ENCODE results near the gene TOR1AIP2.

The TOR1AIP2 gene

GRCh38 chr1:179803104-179803503 lies 74.5 kb downstream of the TOR1AIP2 start:
- Histone ChIP-seq H3K9me3 (ENCODE audit: control insufficient read depth, low read length) (no peaks in the 10 kb centered on the region), H3K27ac (no peak overlapping the region), H3K4me1 (no peaks in the 10 kb centered on the region), H3K4me3 (ENCODE audit: low read depth, low read length) (no peak overlapping the region), H3K79me2 (no peaks in the 10 kb centered on the region), H3K27me3 (ENCODE audit: control insufficient read depth, insufficient read depth, low read length) (no peaks in the 10 kb centered on the region), H3K36me3 (ENCODE audit: control insufficient read depth, insufficient read depth, low read length) (no peaks in the 10 kb centered on the region), H2AFZ (no peak overlapping the region), H3K4me2 (ENCODE audit: low read length) (no peak overlapping the region), H3K9ac (no peak overlapping the region)
- no peak for TF ChIP-seq CTCF (IDR thresholded peaks at IDR 0.05)

GRCh38 chr1:179800481-179800880 lies 77.1 kb downstream of the TOR1AIP2 start:
- no peak overlapping the region for H2AFZ ChIP-seq
- no peak overlapping the region for H3K27ac ChIP-seq
- no peak for TF ChIP-seq CTCF (IDR thresholded peaks at IDR 0.05)
- H3K4me2 ChIP-seq (ENCODE audit: low read length), result no peak overlapping the region
- no peaks in the 10 kb centered on the region for H3K79me2 ChIP-seq
- H3K9ac ChIP-seq, result no peak overlapping the region
- no peaks in the 10 kb centered on the region for H3K36me3 ChIP-seq (ENCODE audit: control insufficient read depth, insufficient read depth, low read length)
- H3K4me3 ChIP-seq (ENCODE audit: low read depth, low read length), result no peak overlapping the region
- H3K4me1 ChIP-seq, result no peaks in the 10 kb centered on the region
- no peaks in the 10 kb centered on the region for H3K27me3 ChIP-seq (ENCODE audit: control insufficient read depth, insufficient read depth, low read length)
- no peaks in the 10 kb centered on the region for H3K9me3 ChIP-seq (ENCODE audit: control insufficient read depth, low read length)

- Histone ChIP-seq H3K27ac (no peak overlapping the region), H3K4me3 (ENCODE audit: low read depth, low read length) (no peak overlapping the region), H3K4me1 (no peaks in the 10 kb centered on the region), H3K79me2 (no peaks in the 10 kb centered on the region), H3K27me3 (ENCODE audit: control insufficient read depth, insufficient read depth, low read length) (no peaks in the 10 kb centered on the region), H3K9me3 (ENCODE audit: control insufficient read depth, low read length) (no peaks in the 10 kb centered on the region), H3K36me3 (ENCODE audit: control insufficient read depth, insufficient read depth, low read length) (no peaks in the 10 kb centered on the region), H3K4me2 (ENCODE audit: low read length) (no peak overlapping the region), H2AFZ (no peak overlapping the region), H3K9ac (no peak overlapping the region)
- no peak for TF ChIP-seq CTCF (IDR thresholded peaks at IDR 0.05)
These were observed 78.6 kb downstream of the TOR1AIP2 start for GRCh38 chr1:179798864-179799516.

- no peaks in the 10 kb centered on the region for H3K4me1 ChIP-seq
- H3K9ac ChIP-seq, result no peak overlapping the region
- H3K27ac ChIP-seq, result no peak overlapping the region
- no peak for TF ChIP-seq CTCF (IDR thresholded peaks at IDR 0.05)
- no peak overlapping the region for H3K4me3 ChIP-seq (ENCODE audit: low read depth, low read length)
- H3K27me3 ChIP-seq (ENCODE audit: control insufficient read depth, insufficient read depth, low read length), result no peaks in the 10 kb centered on the region
- no peak overlapping the region for H2AFZ ChIP-seq
- H3K79me2 ChIP-seq, result no peaks in the 10 kb centered on the region
- H3K4me2 ChIP-seq (ENCODE audit: low read length), result no peak overlapping the region
- H3K36me3 ChIP-seq (ENCODE audit: control insufficient read depth, insufficient read depth, low read length), result no peaks in the 10 kb centered on the region
- no peaks in the 10 kb centered on the region for H3K9me3 ChIP-seq (ENCODE audit: control insufficient read depth, low read length)
These were observed 79.3 kb downstream of the TOR1AIP2 start for GRCh38 chr1:179798213-179798863.

- no peak overlapping the region for H3K9ac ChIP-seq
- no peak for TF ChIP-seq CTCF (IDR thresholded peaks at IDR 0.05)
- H2AFZ ChIP-seq, result no peak overlapping the region
- no peaks in the 10 kb centered on the region for H3K27me3 ChIP-seq (ENCODE audit: control insufficient read depth, insufficient read depth, low read length)
- H3K4me1 ChIP-seq, result no peaks in the 10 kb centered on the region
- H3K4me2 ChIP-seq (ENCODE audit: low read length), result no peak overlapping the region
- no peaks in the 10 kb centered on the region for H3K9me3 ChIP-seq (ENCODE audit: control insufficient read depth, low read length)
- H3K79me2 ChIP-seq, result no peaks in the 10 kb centered on the region
- no peaks in the 10 kb centered on the region for H3K36me3 ChIP-seq (ENCODE audit: control insufficient read depth, insufficient read depth, low read length)
- no peak overlapping the region for H3K4me3 ChIP-seq (ENCODE audit: low read depth, low read length)
- H3K27ac ChIP-seq, result no peak overlapping the region
These were observed 82.9 kb downstream of the TOR1AIP2 start for GRCh38 chr1:179794669-179795068.

All from parathyroid adenoma (tissue), 2 donors.